ENCODE results near the gene LMBR1. TPM values are rescaled to one million over a fixed set of nuclear protein-coding genes. Genes with fewer than 3 reads are reported as not detected.

LMBR1 gene
- total RNA-seq, 1 experiment from 2014 or later: 82.6 TPM

DNA sequence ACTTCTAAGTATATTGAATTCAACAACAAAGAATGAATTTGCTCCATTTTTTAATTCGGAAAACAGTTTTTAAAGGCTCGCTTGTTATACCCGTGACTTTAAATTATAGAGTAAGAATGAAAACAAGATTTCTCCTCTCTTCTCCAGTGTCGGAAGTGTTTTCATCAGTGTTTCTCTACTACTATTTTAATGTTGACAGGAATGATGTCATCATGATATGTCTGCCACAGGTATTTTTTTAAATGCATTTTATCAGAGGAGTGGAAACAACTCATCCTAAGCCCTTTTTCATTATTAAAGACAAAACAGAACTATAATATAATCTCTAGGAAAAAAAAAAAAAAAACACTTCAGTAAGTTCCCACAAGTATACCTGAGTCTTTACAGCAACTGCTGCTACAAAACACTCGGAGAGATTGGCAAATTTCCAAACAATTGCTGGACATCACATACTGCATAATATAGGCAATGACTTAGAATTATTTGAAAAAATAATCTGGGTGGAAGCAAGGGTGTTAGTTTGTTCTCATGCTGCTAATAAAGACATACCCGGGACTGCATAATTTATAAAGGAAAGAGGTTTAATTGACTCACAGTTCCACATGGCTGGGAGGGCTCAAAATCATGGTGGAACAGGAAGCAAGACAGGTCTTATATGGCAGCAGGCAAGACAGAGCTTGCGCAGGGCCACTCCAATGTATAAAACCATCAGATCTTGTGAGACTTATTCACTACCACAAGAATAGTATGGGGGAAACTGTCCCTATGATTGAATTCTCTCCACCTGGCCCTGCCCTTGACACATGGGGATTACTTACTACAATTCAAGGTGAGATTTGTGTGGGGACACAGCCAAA lies 257.2 kb downstream of the LMBR1 start:
- Histone ChIP-seq H3K4me3 (ENCODE audit: low read depth in 2 of 2, low read length in 2 of 2) (no peak overlapping the region), H3K36me3 (ENCODE audit: control insufficient read depth, insufficient read depth, low read length) (no peaks in the 10 kb centered on the region; the same call in 1 of the 2 replicates), H3K27me3 (ENCODE audit: control insufficient read depth, insufficient read depth, low read length) (no peaks in the 10 kb centered on the region), H3K27ac (ENCODE audit: low read length) (no peak overlapping the region), H3K4me1 (ENCODE audit: control insufficient read depth, insufficient read depth, low read length) (peaks cover 6% of the 10 kb centered on the region; the same call in 1 of the 2 replicates), H3K9me3 (ENCODE audit: control insufficient read depth, insufficient read depth, low read depth, low read length) (no peaks in the 10 kb centered on the region)
- DNase-seq (ENCODE audit: low read depth, low spot score) (no peak), ATAC-seq (no peak)
- ChIA-PET POLR2A (no interaction called here), CTCF (no interaction called here)
- no TSS peak for BruUV-seq (replicated peaks)
- in situ Hi-C loops (cut with HindIII; ENCODE audit: low pct_unique_long_range_greater_than_20kb, low sequenced_read_pairs): no loop called here
- intact Hi-C loops (cut with micrococcal nuclease; ENCODE audit: unreplicated experiment): no loop called here
- TF ChIP-seq, protein P1, sequence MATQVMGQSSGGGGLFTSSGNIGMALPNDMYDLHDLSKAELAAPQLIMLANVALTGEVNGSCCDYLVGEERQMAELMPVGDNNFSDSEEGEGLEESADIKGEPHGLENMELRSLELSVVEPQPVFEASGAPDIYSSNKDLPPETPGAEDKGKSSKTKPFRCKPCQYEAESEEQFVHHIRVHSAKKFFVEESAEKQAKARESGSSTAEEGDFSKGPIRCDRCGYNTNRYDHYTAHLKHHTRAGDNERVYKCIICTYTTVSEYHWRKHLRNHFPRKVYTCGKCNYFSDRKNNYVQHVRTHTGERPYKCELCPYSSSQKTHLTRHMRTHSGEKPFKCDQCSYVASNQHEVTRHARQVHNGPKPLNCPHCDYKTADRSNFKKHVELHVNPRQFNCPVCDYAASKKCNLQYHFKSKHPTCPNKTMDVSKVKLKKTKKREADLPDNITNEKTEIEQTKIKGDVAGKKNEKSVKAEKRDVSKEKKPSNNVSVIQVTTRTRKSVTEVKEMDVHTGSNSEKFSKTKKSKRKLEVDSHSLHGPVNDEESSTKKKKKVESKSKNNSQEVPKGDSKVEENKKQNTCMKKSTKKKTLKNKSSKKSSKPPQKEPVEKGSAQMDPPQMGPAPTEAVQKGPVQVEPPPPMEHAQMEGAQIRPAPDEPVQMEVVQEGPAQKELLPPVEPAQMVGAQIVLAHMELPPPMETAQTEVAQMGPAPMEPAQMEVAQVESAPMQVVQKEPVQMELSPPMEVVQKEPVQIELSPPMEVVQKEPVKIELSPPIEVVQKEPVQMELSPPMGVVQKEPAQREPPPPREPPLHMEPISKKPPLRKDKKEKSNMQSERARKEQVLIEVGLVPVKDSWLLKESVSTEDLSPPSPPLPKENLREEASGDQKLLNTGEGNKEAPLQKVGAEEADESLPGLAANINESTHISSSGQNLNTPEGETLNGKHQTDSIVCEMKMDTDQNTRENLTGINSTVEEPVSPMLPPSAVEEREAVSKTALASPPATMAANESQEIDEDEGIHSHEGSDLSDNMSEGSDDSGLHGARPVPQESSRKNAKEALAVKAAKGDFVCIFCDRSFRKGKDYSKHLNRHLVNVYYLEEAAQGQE (IDR thresholded peaks at IDR 0.05; ENCODE audit: insufficient read depth in 1 of 2, low read depth in 2 of 2, low read length in 1 of 2): no peak

DNA sequence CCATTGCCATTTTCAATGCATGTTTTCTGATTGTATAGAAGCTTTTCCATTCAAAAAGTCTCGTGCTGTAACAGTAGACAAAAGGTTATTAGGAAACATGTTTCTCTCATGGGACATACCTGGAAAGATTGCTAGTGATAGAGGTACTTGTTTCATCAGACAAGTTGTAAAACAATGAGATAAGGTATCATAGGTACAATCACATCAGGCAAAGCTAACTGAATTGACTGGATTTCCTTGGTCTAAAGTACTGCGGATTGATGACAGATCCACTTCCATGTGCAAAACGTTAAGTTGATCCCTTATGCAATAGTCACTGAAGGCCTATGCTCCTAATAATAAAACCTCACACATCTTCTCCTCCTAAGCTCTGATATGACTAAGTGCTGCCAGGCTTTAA lies 258.9 kb downstream of the LMBR1 start:
- Histone ChIP-seq H3K4me3 (ENCODE audit: low read depth in 2 of 2, low read length in 2 of 2) (no peak overlapping the region), H3K36me3 (ENCODE audit: control insufficient read depth, insufficient read depth, low read length) (no peaks in the 10 kb centered on the region), H3K9me3 (ENCODE audit: control insufficient read depth, insufficient read depth, low read depth, low read length) (no peaks in the 10 kb centered on the region), H3K27ac (ENCODE audit: low read length) (no peak overlapping the region), H3K4me1 (ENCODE audit: control insufficient read depth, insufficient read depth, low read length) (peaks cover 6% of the 10 kb centered on the region; the same call in 1 of the 2 replicates), H3K27me3 (ENCODE audit: control insufficient read depth, insufficient read depth, low read length) (no peaks in the 10 kb centered on the region)
- TF ChIP-seq, protein P1 (IDR thresholded peaks at IDR 0.05; ENCODE audit: insufficient read depth in 1 of 2, low read depth in 2 of 2, low read length in 1 of 2): no peak
- TF ChIP-seq SIN3A (IDR thresholded peaks at IDR 0.05; ENCODE audit: borderline replicate concordance, insufficient read depth, low read depth, low read length) (no peak), TCF7L2 (IDR thresholded peaks at IDR 0.05; ENCODE audit: low read depth, low read length) (no peak), POLR2AphosphoS5 (IDR thresholded peaks at IDR 0.05; ENCODE audit: low read depth, low read length) (no peak)
- TF ChIP-seq, protein P2, sequence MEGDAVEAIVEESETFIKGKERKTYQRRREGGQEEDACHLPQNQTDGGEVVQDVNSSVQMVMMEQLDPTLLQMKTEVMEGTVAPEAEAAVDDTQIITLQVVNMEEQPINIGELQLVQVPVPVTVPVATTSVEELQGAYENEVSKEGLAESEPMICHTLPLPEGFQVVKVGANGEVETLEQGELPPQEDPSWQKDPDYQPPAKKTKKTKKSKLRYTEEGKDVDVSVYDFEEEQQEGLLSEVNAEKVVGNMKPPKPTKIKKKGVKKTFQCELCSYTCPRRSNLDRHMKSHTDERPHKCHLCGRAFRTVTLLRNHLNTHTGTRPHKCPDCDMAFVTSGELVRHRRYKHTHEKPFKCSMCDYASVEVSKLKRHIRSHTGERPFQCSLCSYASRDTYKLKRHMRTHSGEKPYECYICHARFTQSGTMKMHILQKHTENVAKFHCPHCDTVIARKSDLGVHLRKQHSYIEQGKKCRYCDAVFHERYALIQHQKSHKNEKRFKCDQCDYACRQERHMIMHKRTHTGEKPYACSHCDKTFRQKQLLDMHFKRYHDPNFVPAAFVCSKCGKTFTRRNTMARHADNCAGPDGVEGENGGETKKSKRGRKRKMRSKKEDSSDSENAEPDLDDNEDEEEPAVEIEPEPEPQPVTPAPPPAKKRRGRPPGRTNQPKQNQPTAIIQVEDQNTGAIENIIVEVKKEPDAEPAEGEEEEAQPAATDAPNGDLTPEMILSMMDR (IDR thresholded peaks at IDR 0.05): no peak
- in situ Hi-C loops (cut with HindIII; ENCODE audit: low pct_unique_long_range_greater_than_20kb, low sequenced_read_pairs) (no loop called here), intact Hi-C loops (cut with micrococcal nuclease; ENCODE audit: unreplicated experiment) (no loop called here)
- CTCF ChIA-PET: no interaction called here
- DNase-seq (ENCODE audit: low read depth, low spot score): no peak
- no TSS peak for BruUV-seq (replicated peaks)
- POLR2A ChIA-PET: interaction anchor here (0.6 kb wide), 1 partner anchor 198 kb away, joined by 3 read pairs; no protein-coding TSS in a partner anchor
- no peak for ATAC-seq
